ENCODE data around the gene CCDC178. TPM values are rescaled to one million over a fixed set of nuclear protein-coding genes. Genes with fewer than 3 reads are reported as not detected.

The CCDC178 gene, protein sequence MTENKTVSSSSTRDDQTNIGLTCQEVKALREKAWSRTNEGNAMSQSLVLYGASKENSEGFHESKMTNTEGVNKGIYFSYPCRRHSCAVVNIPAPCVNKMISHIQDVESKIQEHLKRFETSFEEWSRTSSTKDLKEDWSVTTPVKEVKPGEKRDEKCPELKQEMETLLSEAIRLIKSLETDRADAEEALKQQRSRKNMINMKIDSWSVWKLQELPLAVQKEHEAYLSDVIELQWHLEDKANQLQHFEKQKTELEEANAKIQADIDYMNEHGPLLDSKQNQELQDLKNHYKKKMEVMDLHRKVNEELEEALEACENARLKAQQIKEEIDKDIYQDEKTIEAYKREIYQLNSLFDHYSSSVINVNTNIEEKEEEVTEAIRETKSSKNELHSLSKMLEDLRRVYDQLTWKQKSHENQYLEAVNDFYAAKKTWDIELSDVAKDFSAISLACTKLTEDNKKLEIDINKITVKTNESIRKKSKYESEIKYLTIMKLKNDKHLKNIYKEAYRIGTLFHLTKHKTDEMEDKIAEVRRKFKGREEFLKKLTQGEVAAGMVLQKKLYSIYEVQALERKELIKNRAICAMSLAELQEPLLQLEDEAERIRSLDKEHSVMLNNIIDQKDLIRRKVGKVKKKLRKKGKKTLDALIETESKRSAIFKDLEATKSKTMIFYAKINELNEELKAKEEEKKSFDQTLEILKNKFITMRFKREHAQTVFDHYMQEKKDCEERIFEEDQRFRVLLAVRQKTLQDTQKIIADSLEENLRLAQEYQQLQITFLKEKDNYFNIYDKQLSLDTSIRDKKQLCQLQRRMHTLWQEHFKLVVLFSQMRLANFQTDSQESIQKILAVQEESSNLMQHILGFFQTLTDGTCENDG
- total RNA-seq: 0.16 TPM in 1 of 2 replicates, not detected in the other

DNA sequence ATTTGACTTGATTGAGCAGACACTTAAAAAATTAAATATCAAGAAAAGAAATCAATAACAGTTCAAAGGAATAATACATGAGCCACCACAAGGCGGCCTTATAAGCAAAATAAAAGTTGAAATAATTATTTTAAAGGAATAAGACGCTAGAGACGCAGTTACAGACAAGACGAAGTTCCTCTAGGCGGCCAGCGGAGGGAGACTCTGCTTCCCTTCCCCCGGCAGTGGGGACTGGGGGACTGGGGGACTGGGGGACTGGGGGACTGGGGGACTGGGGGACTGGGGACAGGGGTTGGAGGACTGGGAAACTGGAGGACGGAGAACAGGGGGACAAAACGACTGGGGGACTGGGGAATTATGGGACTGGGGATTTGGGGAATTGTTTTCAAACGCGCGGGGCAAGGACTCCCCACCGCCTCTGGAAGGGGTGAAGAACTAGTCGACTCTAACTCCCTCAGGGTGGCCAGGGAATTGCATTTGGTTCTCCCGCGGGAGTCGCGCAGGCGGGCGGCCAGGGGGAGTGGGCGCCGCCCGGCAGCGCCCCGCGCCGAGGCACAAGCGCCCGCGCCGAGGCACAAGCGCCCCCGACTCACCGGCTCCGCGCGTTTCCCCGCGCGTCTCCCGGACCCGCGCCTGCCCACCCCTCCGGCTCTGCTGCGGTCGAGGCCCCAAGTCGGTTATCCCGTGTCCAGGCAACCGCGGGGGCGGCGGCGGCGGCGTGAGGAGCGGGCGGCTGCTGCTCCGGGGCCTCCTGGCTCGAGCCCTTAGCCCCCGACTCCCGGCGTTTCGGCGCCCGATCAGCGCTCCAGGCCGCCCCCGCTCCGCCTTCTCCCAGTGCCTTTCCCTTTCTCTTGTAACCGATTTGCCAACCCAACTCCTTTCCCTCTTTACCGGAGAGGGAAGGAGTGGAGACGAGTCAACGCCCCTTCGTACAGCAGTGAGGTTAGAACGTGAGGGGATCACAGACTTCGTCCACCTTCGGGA, at the start of gene CCDC178:
Gene CCDC178, minus strand, starts transcription at position 662 of the 984 bp plus-strand sequence. CDS start 28,633 bp downstream, outside the sequence.

Other genes with a start within 250 kb of the CCDC178 start
- 1.3 and 1.6 TPM in 2 replicates for gene ASXL3, start 137.5 kb upstream of the CCDC178 start, total RNA-seq